GM08714 (cell line): ENCODE data around the gene IRF2.

Source experiments
- H3K4me3 ChIP-seq: fragments of 200-500 bp; sonication (Bioruptor generic); 2 replicates; pipeline ENCODE4 v1.5.1; 2014; ENCODE audit warnings: mild to moderate bottlenecking, low read length, inconsistent platforms
- ZNF274 ChIP-seq: IDR thresholded peaks from 2 replicates; pipeline ENCODE4 v1.6.1; 2012; ENCODE audit warnings: mild to moderate bottlenecking, low read depth, low read length

IRF2 gene

GRCh38 chr4:184395451-184395917 lies 78.9 kb downstream of the IRF2 start:
- H3K4me3 ChIP-seq, result peak overlapping the region; percentile 63; the same call in 1 of the 2 replicates
- TF ChIP-seq ZNF274, result no peak

- no peak overlapping the region for H3K4me3 ChIP-seq
- no peak for TF ChIP-seq ZNF274
These were observed 81.4 kb downstream of the IRF2 start for GRCh38 chr4:184392748-184393559.

GRCh38 chr4:184392316-184392715 lies 82.0 kb downstream of the IRF2 start:
- no peak overlapping the region for H3K4me3 ChIP-seq
- TF ChIP-seq ZNF274, result no peak

GRCh38 chr4:184389978-184390900 lies 84.1 kb downstream of the IRF2 start:
- TF ChIP-seq ZNF274, result no peak
- no peak overlapping the region for H3K4me3 ChIP-seq

- no peak for TF ChIP-seq ZNF274
- H3K4me3 ChIP-seq, result no peak overlapping the region
These were observed 86.2 kb downstream of the IRF2 start for GRCh38 chr4:184388106-184388505.

- H3K4me3 ChIP-seq, result peak overlapping the region; percentile 40; the same call in 1 of the 2 replicates
- no peak for TF ChIP-seq ZNF274
These were observed 87.0 kb downstream of the IRF2 start for GRCh38 chr4:184387351-184387750.

GRCh38 chr4:184386271-184386781 lies 88.0 kb downstream of the IRF2 start:
- no peak overlapping the region for H3K4me3 ChIP-seq
- TF ChIP-seq ZNF274, result no peak

- no peak for TF ChIP-seq ZNF274
- no peak overlapping the region for H3K4me3 ChIP-seq
These were observed 88.6 kb downstream of the IRF2 start for GRCh38 chr4:184385705-184386141.

GRCh38 chr4:184384810-184385557 lies 89.4 kb downstream of the IRF2 start:
- no peak for TF ChIP-seq ZNF274
- H3K4me3 ChIP-seq, result peak overlapping the region; percentile 1; the same call in 1 of the 2 replicates

- TF ChIP-seq ZNF274, result no peak
- H3K4me3 ChIP-seq, result peak overlapping the region; percentile 77; the same call in 1 of the 2 replicates
These were observed 90.1 kb downstream of the IRF2 start for GRCh38 chr4:184384056-184384809.

- no peak for TF ChIP-seq ZNF274
These were observed 90.8 kb downstream of the IRF2 start for GRCh38 chr4:184383497-184384055.

GRCh38 chr4:184382189-184382846 lies 92.0 kb downstream of the IRF2 start:
- TF ChIP-seq ZNF274, result no peak
- H3K4me3 ChIP-seq, result peak overlapping the region; percentile 64; the same call in 1 of the 2 replicates

More at GRCh38 chr4:184383497-184384055, 90.8 kb downstream of the IRF2 start:
- peak overlapping the region; percentile 77; the same call in 1 of the 2 replicates for H3K4me3 ChIP-seq
